Karpas-422 (cell line): ENCODE data around the gene MOV10L1. TPM values are rescaled to one million over a fixed set of nuclear protein-coding genes. Genes with fewer than 3 reads are reported as not detected.

Experiments
- DNase-seq: peaks from one replicate; pipeline ENCODE4 v3.0.0-alpha.2; 2015
- H2AFZ ChIP-seq: fragments of 200-600 bp; sonication (generic); 2 replicates; pipeline ENCODE4 v1.6.1; 2014; ENCODE audit warnings: antibody characterized with exemption, low read length, mixed read lengths
- H3K27ac ChIP-seq: fragments of 200-600 bp; sonication (generic); 2 replicates; pipeline ENCODE4 v1.5.1; 2014; ENCODE audit warnings: mild to moderate bottlenecking, low read length, moderate library complexity
- H3K27me3 ChIP-seq: fragments of 200-600 bp; sonication (generic); 2 replicates; pipeline ENCODE4 v1.6.1; 2014; ENCODE audit warnings: low read length, mixed read lengths
- H3K36me3 ChIP-seq: fragments of 200-600 bp; sonication (generic); 2 replicates; pipeline ENCODE4 v1.6.1; 2014; ENCODE audit warnings: low read length, mixed read lengths; ENCODE audit not compliant: insufficient read depth
- H3K4me1 ChIP-seq: fragments of 200-600 bp; sonication (generic); 2 replicates; pipeline ENCODE4 v1.6.1; 2014; ENCODE audit warnings: mild to moderate bottlenecking, low read length, mixed read lengths
- H3K4me2 ChIP-seq: fragments of 200-600 bp; sonication (generic); 2 replicates; pipeline ENCODE4 v1.6.1; 2014; ENCODE audit warnings: low read length, low read depth, mild to moderate bottlenecking; ENCODE audit not compliant: poor library complexity, severe bottlenecking
- H3K4me3 ChIP-seq: fragments of 200-600 bp; sonication (generic); 2 replicates; pipeline ENCODE4 v1.5.1; 2014; ENCODE audit warnings: mild to moderate bottlenecking, antibody characterized with exemption, low read length, mixed read lengths
- H3K79me2 ChIP-seq: fragments of 200-600 bp; sonication (generic); 2 replicates; pipeline ENCODE4 v1.6.1; 2014; ENCODE audit warnings: mild to moderate bottlenecking, low read length, mixed read lengths
- H3K9ac ChIP-seq: fragments of 200-600 bp; sonication (generic); 2 replicates; pipeline ENCODE4 v1.6.0; 2014; ENCODE audit warnings: low read length
- H3K9me2 ChIP-seq: fragments of 200-600 bp; sonication (generic), shearing (Covaris generic); replicated peaks from 2 replicates; pipeline ENCODE4 v1.6.0; 2014; ENCODE audit warnings: mild to moderate bottlenecking, low read length, moderate library complexity; ENCODE audit not compliant: insufficient read depth
- H3K9me3 ChIP-seq: fragments of 300-700, 200-600 bp; sonication (generic); 2 replicates; pipeline ENCODE4 v1.6.1; 2014; ENCODE audit warnings: low read length, mixed read lengths
- H4K20me1 ChIP-seq: fragments of 200-600 bp; sonication (generic); 2 replicates; pipeline ENCODE4 v1.6.1; 2014; ENCODE audit warnings: mild to moderate bottlenecking, antibody characterized with exemption, low read length, low read depth; ENCODE audit not compliant: insufficient read depth
- total RNA-seq: library from RNA; depleted of rRNA; stranded (reverse); fragments of >200 nt; shearing (Covaris generic); gene quantifications from 2 replicates; pipeline ENCODE4 v1.2.3, GENCODE V29; 2014; ENCODE audit warnings: low replicate concordance

MOV10L1 gene
- total RNA-seq, 1 experiment from 2014 or later: 2.9 TPM

GRCh38 chr22:50072714-50073538 is 16.9 kb upstream of the MOV10L1 start:
- Histone ChIP-seq H3K9me3 (no peaks in the 10 kb centered on the region), H3K4me1 (peaks cover 8% of the 10 kb centered on the region), H3K27me3 (no peaks in the 10 kb centered on the region), H3K9ac (no peak overlapping the region), H3K36me3 (no peaks in the 10 kb centered on the region), H3K4me2 (no peak overlapping the region), H3K4me3 (no peak overlapping the region), H3K9me2 (no peaks in the 10 kb centered on the region), H4K20me1 (no peaks in the 10 kb centered on the region), H3K79me2 (no peaks in the 10 kb centered on the region), H2AFZ (no peak overlapping the region), H3K27ac (no peak overlapping the region)
- no peak for DNase-seq

DNA sequence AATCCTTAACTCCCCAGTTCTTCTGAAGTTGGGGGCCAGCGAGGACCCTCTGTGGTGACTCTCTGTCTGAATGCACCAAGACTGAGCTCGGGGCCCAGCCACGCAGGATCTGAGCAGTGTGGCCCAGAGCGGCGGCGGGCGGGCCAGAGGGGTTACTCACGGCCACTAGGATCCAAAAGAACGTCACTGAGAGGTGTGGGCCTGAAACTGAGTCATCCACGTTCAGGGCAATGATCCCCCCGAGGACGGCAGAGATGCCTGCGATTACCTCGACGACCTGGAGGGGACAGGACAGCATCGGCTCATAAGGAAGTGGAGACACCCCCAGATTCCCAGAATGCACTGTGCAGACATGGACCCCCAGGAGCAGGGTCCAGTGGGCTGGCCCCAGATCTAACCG is 15.8 kb upstream of the MOV10L1 start:
- Histone ChIP-seq H4K20me1 (no peaks in the 10 kb centered on the region), H3K4me1 (peaks cover 8% of the 10 kb centered on the region), H3K9me2 (no peaks in the 10 kb centered on the region), H3K9ac (no peak overlapping the region), H3K36me3 (no peaks in the 10 kb centered on the region), H2AFZ (no peak overlapping the region), H3K9me3 (no peaks in the 10 kb centered on the region), H3K79me2 (no peaks in the 10 kb centered on the region), H3K27me3 (no peaks in the 10 kb centered on the region), H3K4me2 (no peak overlapping the region), H3K4me3 (no peak overlapping the region), H3K27ac (no peak overlapping the region)
- DNase-seq: no peak

DNA sequence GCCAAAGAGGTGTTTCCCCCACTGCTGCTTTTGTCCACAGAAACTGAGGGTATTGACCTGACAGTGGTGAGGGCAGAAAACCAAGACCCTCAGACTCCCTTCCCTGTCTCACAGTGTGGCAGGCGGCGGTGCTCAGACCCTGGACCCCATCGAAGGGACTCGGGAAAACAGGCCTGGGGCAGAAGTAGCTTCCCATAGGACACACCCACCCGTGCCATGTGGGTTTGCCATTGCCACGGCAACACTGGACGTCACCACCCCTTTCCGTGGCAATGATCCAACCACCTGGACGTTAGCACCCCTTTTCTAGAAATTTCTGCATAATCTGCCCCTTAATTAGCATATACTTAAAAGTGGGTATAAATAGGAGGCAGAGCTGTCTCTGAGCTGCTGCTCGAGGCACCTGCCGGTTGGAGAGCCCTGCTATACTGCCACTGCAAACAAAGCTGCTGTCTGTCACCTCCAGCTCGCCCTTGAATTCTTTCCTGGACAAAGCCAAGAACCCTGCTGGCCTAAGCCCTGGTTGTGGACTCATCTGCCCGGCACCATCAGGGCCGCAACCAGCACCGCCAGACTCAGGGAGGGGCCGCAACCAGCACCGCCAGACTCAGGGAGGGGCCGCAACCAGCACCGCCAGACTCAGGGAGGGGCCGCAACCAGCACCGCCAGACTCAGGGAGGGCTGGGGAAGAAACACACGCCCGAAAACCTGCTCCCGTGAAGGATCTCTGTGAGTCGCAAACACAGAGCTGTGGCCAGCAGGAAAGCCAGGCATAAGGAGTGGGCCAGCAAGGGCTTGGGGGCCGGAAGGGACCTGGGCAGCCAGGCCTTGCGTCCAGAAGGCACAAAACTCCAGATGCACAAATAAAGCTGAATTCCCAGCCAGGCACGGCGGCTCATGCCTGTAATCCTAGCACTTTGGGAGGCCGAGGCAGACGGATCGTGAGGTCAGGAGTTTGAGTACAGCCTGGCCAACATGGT is 15.0 kb upstream of the MOV10L1 start:
- no peaks in the 10 kb centered on the region for H3K9me2 ChIP-seq

DNA sequence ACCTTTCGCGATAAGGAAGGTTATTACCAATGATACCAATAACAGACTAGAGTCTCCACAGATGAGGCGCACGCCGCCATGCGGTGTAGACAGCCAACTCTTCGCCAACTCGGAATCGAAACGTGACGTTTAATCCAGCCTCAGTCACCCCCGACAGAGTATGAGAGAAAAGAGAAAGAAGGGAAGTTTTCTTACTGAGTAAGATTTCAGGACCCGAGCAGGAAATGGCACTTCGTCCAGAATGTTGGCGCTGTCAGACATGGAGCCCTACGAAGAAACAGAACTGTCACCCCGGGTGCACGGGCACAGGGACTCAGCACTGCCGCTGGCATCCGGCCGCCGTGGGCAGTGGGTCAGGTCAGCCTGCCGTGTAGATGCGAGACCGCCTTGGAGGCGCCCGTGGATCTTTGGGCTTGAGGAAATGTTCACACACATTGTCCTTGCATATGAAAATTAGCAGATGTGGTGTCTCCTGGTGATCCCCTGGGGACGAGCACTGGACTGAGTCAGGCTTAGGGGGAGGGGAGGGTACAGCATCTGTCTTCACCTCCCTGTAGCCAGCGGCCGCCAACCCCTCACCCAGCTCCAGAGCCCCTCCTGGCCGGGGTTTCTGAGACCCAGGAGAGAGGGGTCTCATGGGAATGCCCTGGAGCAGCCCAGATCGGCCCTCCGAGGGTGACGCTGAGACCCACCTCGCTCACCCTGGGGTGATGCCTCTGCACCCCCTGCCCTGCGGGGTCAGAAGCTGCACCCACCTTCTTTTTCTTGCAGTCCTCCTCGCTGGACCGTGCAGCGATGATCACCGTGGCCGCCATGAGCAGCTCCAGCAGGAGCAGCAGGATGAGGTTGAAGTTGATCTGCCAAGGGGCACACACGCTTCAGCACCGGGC is 12.9 kb upstream of the MOV10L1 start:
- no peaks in the 10 kb centered on the region for H3K27me3 ChIP-seq
- H3K9me2 ChIP-seq: no peaks in the 10 kb centered on the region
- H3K4me1 ChIP-seq: peaks cover 8% of the 10 kb centered on the region
- H3K4me3 ChIP-seq: no peak overlapping the region
- no peak overlapping the region for H3K27ac ChIP-seq
- peak overlapping the region; percentile 7 for H3K4me2 ChIP-seq
- no peak overlapping the region for H2AFZ ChIP-seq
- no peak for DNase-seq
- no peaks in the 10 kb centered on the region for H4K20me1 ChIP-seq
- no peaks in the 10 kb centered on the region for H3K9me3 ChIP-seq
- H3K36me3 ChIP-seq: no peaks in the 10 kb centered on the region
- no peaks in the 10 kb centered on the region for H3K79me2 ChIP-seq
- H3K9ac ChIP-seq: no peak overlapping the region

More for the DNA sequence above, 15.0 kb upstream of the MOV10L1 start:
- no peaks in the 10 kb centered on the region for H3K79me2 ChIP-seq
- H3K27ac ChIP-seq: no peak overlapping the region
- H3K4me3 ChIP-seq: no peak overlapping the region
- H4K20me1 ChIP-seq: no peaks in the 10 kb centered on the region
- no peak for DNase-seq
- no peak overlapping the region for H3K4me2 ChIP-seq
- H3K9me3 ChIP-seq: no peaks in the 10 kb centered on the region
- H3K9ac ChIP-seq: no peak overlapping the region
- no peaks in the 10 kb centered on the region for H3K27me3 ChIP-seq
- no peak overlapping the region for H2AFZ ChIP-seq
- H3K36me3 ChIP-seq: no peaks in the 10 kb centered on the region
- peaks cover 8% of the 10 kb centered on the region for H3K4me1 ChIP-seq

DNA sequence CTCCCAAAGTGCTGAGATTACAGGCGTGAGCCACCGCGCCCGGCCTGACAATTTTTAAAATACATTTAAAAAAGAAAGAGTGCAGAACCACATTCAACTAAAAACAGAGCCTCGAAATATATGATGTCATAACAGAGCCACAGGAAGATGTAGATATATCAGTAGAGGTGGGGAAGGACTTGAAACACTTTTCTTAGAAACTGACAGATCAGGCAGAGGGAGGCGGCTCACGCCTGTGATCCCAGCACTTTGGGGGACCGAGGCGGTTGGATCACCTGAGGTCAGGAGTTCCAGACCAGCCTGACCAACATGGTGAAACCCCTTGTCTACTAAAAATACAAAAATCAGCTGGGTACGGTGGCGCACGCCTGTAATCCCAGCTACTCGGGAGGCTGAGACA is 11.6 kb upstream of the MOV10L1 start:
- Histone ChIP-seq H3K27ac (no peak overlapping the region), H3K27me3 (no peaks in the 10 kb centered on the region), H4K20me1 (no peaks in the 10 kb centered on the region), H3K9ac (no peak overlapping the region), H3K4me1 (peaks cover 8% of the 10 kb centered on the region), H3K4me2 (no peak overlapping the region), H3K9me2 (no peaks in the 10 kb centered on the region), H2AFZ (no peak overlapping the region), H3K4me3 (no peak overlapping the region), H3K36me3 (no peaks in the 10 kb centered on the region), H3K9me3 (no peaks in the 10 kb centered on the region), H3K79me2 (no peaks in the 10 kb centered on the region)
- no peak for DNase-seq

GRCh38 chr22:50078761-50079160 is 11.0 kb upstream of the MOV10L1 start:
- Histone ChIP-seq H3K4me2 (no peak overlapping the region), H3K9me3 (no peaks in the 10 kb centered on the region), H4K20me1 (no peaks in the 10 kb centered on the region), H3K27ac (no peak overlapping the region), H3K27me3 (no peaks in the 10 kb centered on the region), H3K4me3 (no peak overlapping the region), H2AFZ (no peak overlapping the region), H3K9ac (no peak overlapping the region), H3K9me2 (no peaks in the 10 kb centered on the region), H3K79me2 (no peaks in the 10 kb centered on the region), H3K36me3 (no peaks in the 10 kb centered on the region), H3K4me1 (peaks cover 8% of the 10 kb centered on the region)
- no peak for DNase-seq

DNA sequence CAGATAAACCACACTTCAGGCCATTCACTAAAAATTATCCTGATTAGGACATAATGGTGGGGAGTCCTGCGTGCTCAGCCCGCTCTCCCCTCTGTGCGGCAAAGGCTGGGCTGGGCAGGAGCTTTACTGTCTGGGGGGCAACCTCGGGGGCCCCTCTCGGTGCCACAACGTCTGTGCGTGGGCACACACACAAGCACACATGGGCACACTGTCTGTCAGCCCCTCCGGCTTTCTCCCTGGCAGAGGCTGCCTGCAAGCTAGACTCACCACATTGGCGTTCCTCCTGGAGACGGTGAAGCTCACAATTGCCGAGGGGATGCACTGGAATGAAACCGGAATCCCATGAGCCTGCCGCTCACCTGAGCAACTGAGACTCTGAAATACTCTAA is 9.7 kb upstream of the MOV10L1 start:
- H4K20me1 ChIP-seq: no peaks in the 10 kb centered on the region
- H3K9ac ChIP-seq: no peak overlapping the region
- H3K9me3 ChIP-seq: no peaks in the 10 kb centered on the region
- H3K79me2 ChIP-seq: no peaks in the 10 kb centered on the region
- DNase-seq: no peak
- H3K36me3 ChIP-seq: no peaks in the 10 kb centered on the region
- H3K4me3 ChIP-seq: no peak overlapping the region
- H2AFZ ChIP-seq: no peak overlapping the region
- H3K9me2 ChIP-seq: no peaks in the 10 kb centered on the region
- no peak overlapping the region for H3K27ac ChIP-seq
- H3K4me2 ChIP-seq: no peak overlapping the region
- H3K4me1 ChIP-seq: peaks cover 8% of the 10 kb centered on the region
- no peaks in the 10 kb centered on the region for H3K27me3 ChIP-seq
